Measurements from ENCODE around the gene RTP3.

- no peak for TF ChIP-seq CTCF (IDR thresholded peaks at IDR 0.05)
- no peak for TF ChIP-seq POLR2AphosphoS5 (IDR thresholded peaks at IDR 0.05; ENCODE audit: low read depth, low read length)
- no peak for TF ChIP-seq SIN3A (IDR thresholded peaks at IDR 0.05; ENCODE audit: borderline replicate concordance, insufficient read depth, low read depth, low read length)
Measured at GRCh38 chr3:46535746-46536145, 38.0 kb downstream of the RTP3 start.

Data from Panc1 (cell line).